HEK293 (cell line): ENCODE results near the gene ALDH16A1.

Experiments
- CTCF ChIA-PET: fragments of 350-600 bp; formaldehyde crosslinking; extraction: SDS; loops from one replicate; lab custom pipeline; 2021; ENCODE audit warnings: antibody characterized with exemption; lab: Yijun Ruan, JAX
- POLR2A ChIA-PET: fragments of 300-600 bp; formaldehyde crosslinking; extraction: SDS; loops from one replicate; lab custom pipeline; 2020; ENCODE audit warnings: antibody characterized with exemption, inconsistent platforms; lab: Yijun Ruan, JAX
- H3K27ac ChIP-seq: fragments of 200-500 bp; sonication (Bioruptor generic); 2 replicates; pipeline ENCODE4 v1.5.1; 2014; ENCODE audit warnings: low read depth, low read length, control low read depth, inconsistent platforms; ENCODE audit errors: extremely low read depth
- H3K36me3 ChIP-seq, 2 experiments: fragments of 200-500 bp in 1 of 2; sonication (Bioruptor generic) in 1 of 2; 1 replicate in 1 of 2; 2 replicates in 1 of 2; pipeline ENCODE4 v1.5.1; 2014 to 2017; ENCODE audit warnings: inconsistent platforms in 2 of 2, low read length in 2 of 2; ENCODE audit not compliant: control insufficient read depth in 2 of 2, insufficient read depth in 1 of 2
- H3K4me1 ChIP-seq: fragments of 200-500 bp; sonication (Bioruptor generic); 2 replicates; pipeline ENCODE4 v1.5.1; 2014; ENCODE audit warnings: mild to moderate bottlenecking, low read length, inconsistent platforms; ENCODE audit not compliant: control insufficient read depth, insufficient read depth
- H3K4me3 ChIP-seq: 2 replicates; pipeline ENCODE4 v1.5.1; 2011; ENCODE audit warnings: low read depth, mild to moderate bottlenecking, control low read depth, low read length, moderate library complexity
- H3K9me3 ChIP-seq: fragments of 200-500 bp; sonication (Bioruptor generic); 2 replicates; pipeline ENCODE4 v1.5.1; 2014; ENCODE audit warnings: low read depth, low read length, inconsistent platforms; ENCODE audit not compliant: control insufficient read depth, insufficient read depth
- BCL6B ChIP-seq: fragments of 450-650 bp; formaldehyde crosslinking; IDR thresholded peaks from 2 replicates; pipeline ENCODE4 v1.5.1; 2017; ENCODE audit warnings: missing biosample characterization, missing genetic modification characterization
- KLF16 ChIP-seq: fragments of 450-650 bp; formaldehyde crosslinking; IDR thresholded peaks from 2 replicates; pipeline ENCODE4 v1.5.1; 2017; ENCODE audit warnings: missing biosample characterization, missing genetic modification characterization
- MEIS1 ChIP-seq: sonication (generic); formaldehyde crosslinking; IDR thresholded peaks from 2 replicates; pipeline ENCODE4 v1.8.1; 2022; ENCODE audit warnings: missing genetic modification reagents, mild to moderate bottlenecking, borderline replicate concordance
- MYNN ChIP-seq: fragments of 450-650 bp; formaldehyde crosslinking; IDR thresholded peaks from 2 replicates; pipeline ENCODE4 v1.5.1; 2016; ENCODE audit warnings: missing biosample characterization, missing genetic modification characterization, borderline replicate concordance
- SCRT1 ChIP-seq: fragments of 450-650 bp; formaldehyde crosslinking; IDR thresholded peaks from 2 replicates; pipeline ENCODE4 v1.5.1; 2016; ENCODE audit warnings: missing biosample characterization, missing genetic modification characterization, borderline replicate concordance
- ZNF148 ChIP-seq: fragments of 450-650 bp; formaldehyde crosslinking; IDR thresholded peaks from 2 replicates; pipeline ENCODE4 v1.5.0; 2017; ENCODE audit warnings: missing biosample characterization, missing genetic modification characterization, borderline replicate concordance
- ZNF24 ChIP-seq: fragments of 450-650 bp; formaldehyde crosslinking; IDR thresholded peaks from 2 replicates; pipeline ENCODE4 v1.5.1; 2016; ENCODE audit warnings: missing biosample characterization, missing genetic modification characterization
- ZNF266 ChIP-seq: fragments of 450-650 bp; formaldehyde crosslinking; IDR thresholded peaks from 2 replicates; pipeline ENCODE4 v1.5.1; 2016; ENCODE audit warnings: missing biosample characterization, missing genetic modification characterization, low read depth
- ZNF274 ChIP-seq, 2 experiments: fragments of 200-500 bp in 1 of 2; fragments of 450-650 bp in 1 of 2; sonication (Bioruptor generic) in 1 of 2; formaldehyde crosslinking in 1 of 2; IDR thresholded peaks; 2 replicates each; pipeline versions ENCODE4 v1.5.1 to v1.6.1; 2014 to 2016; ENCODE audit warnings: borderline replicate concordance in 1 of 2, inconsistent platforms in 1 of 2, low read length in 1 of 2, missing biosample characterization in 1 of 2, missing genetic modification characterization in 1 of 2
- ZNF366 ChIP-seq: fragments of 450-650 bp; formaldehyde crosslinking; conservative IDR thresholded peaks from 2 replicates; pipeline ENCODE4 v1.5.1; 2016; ENCODE audit warnings: missing biosample characterization, missing genetic modification characterization
- ZNF398 ChIP-seq: fragments of 450-650 bp; formaldehyde crosslinking; IDR thresholded peaks from 2 replicates; pipeline ENCODE4 v1.5.1; 2017; ENCODE audit warnings: missing biosample characterization, missing genetic modification characterization
- ZNF426 ChIP-seq: fragments of 450-650 bp; formaldehyde crosslinking; IDR thresholded peaks from 2 replicates; pipeline ENCODE4 v1.5.1; 2017; ENCODE audit warnings: missing biosample characterization, missing genetic modification characterization, mild to moderate bottlenecking, inconsistent platforms, moderate library complexity
- ZNF529 ChIP-seq: fragments of 450-650 bp; formaldehyde crosslinking; IDR thresholded peaks from 2 replicates; pipeline ENCODE4 v1.5.1; 2017; ENCODE audit warnings: missing genetic modification characterization, missing biosample characterization; ENCODE audit not compliant: insufficient replicate concordance
- ZNF548 ChIP-seq: fragments of 450-650 bp; formaldehyde crosslinking; IDR thresholded peaks from 2 replicates; pipeline ENCODE4 v1.5.1; 2016; ENCODE audit warnings: missing biosample characterization, missing genetic modification characterization
- ZNF645 ChIP-seq: fragments of 450-650 bp; formaldehyde crosslinking; IDR thresholded peaks from 2 replicates; pipeline ENCODE4; 2016; ENCODE audit warnings: missing biosample characterization, missing genetic modification characterization
- ZNF677 ChIP-seq: fragments of 450-650 bp; IDR thresholded peaks from 2 replicates; pipeline ENCODE4 v1.5.0; 2018; ENCODE audit warnings: missing biosample characterization, mild to moderate bottlenecking, missing genetic modification characterization, moderate library complexity
- ZNF76 ChIP-seq: fragments of 450-650 bp; formaldehyde crosslinking; IDR thresholded peaks from 2 replicates; pipeline ENCODE4; 2016; ENCODE audit warnings: low read depth, missing biosample characterization, missing genetic modification characterization, borderline replicate concordance
- ZSCAN16 ChIP-seq: fragments of 450-650 bp; formaldehyde crosslinking; IDR thresholded peaks from 2 replicates; pipeline ENCODE4 v1.5.1; 2016; ENCODE audit warnings: missing biosample characterization, missing genetic modification characterization
- ZXDB ChIP-seq: fragments of 450-650 bp; formaldehyde crosslinking; IDR thresholded peaks from 2 replicates; pipeline ENCODE4 v1.5.1; 2016; ENCODE audit warnings: missing biosample characterization, missing genetic modification characterization

Gene ALDH16A1

GRCh38 chr19:49409441-49410029, 43.5 kb upstream of the ALDH16A1 start:
- peaks cover 2% of the 10 kb centered on the region; the same call in 1 of the 2 replicates for H3K4me1 ChIP-seq
- H3K4me3 ChIP-seq = no peak overlapping the region
- POLR2A ChIA-PET = no interaction called here
- H3K9me3 ChIP-seq = no peaks in the 10 kb centered on the region
- H3K27ac ChIP-seq = no peak overlapping the region
- TF ChIP-seq SCRT1 (tag by site-specific recombination) = no peak
- TF ChIP-seq ZNF274 (IDR thresholded peaks at IDR 0.05; ENCODE audit: low read length) = no peak
- no peak for TF ChIP-seq ZNF274 (tag by site-specific recombination; IDR thresholded peaks at IDR 0.05; ENCODE audit: borderline replicate concordance)
- no peak for TF ChIP-seq ZNF76 (tag by site-specific recombination)
- no peak for TF ChIP-seq MYNN
- no peak for TF ChIP-seq ZSCAN16 (tag by site-specific recombination)
- no peak for TF ChIP-seq ZNF398 (tag by site-specific recombination)
- no peak for TF ChIP-seq ZNF426 (tag by site-specific recombination)
- TF ChIP-seq ZNF529 (tag by site-specific recombination) = no peak
- no peak for TF ChIP-seq ZNF677 (tag by site-specific recombination)
- no peak for TF ChIP-seq KLF16
- no peak for TF ChIP-seq ZNF548
- TF ChIP-seq, all 188 proteins: peak for 0
- CTCF ChIA-PET = interaction anchor here (0.7 to 6.9 kb wide), 5 partner anchors 11 to 183 kb away, joined by 3 to 28 read pairs (median 4); partner anchors contain the start of gene PIH1D1
- H3K36me3 ChIP-seq = no peaks in the 10 kb centered on the region

- ChIA-PET CTCF (interaction anchor here (0.8 to 6.9 kb wide), 3 partner anchors 9 to 186 kb away, joined by 4 to 28 read pairs (median 5); no protein-coding TSS in a partner anchor), POLR2A (interaction anchor here (1.2 kb wide), 1 partner anchor 20 kb away, joined by 5 read pairs; no protein-coding TSS in a partner anchor)
- TF ChIP-seq ZNF366 (peak; percentile 97), ZNF645 (tag by site-specific recombination) (no peak), ZNF266 (tag by site-specific recombination) (peak; percentile 31; the same call in 1 of the 2 replicates)
- Histone ChIP-seq H3K36me3 (no peaks in the 10 kb centered on the region), H3K4me3 (no peak overlapping the region), H3K27ac (no peak overlapping the region), H3K4me1 (peaks cover 2% of the 10 kb centered on the region; the same call in 1 of the 2 replicates), H3K9me3 (no peaks in the 10 kb centered on the region)
These were observed 41.2 kb upstream of the ALDH16A1 start for GRCh38 chr19:49411681-49412326.

- Histone ChIP-seq H3K36me3 (no peaks in the 10 kb centered on the region), H3K4me1 (no peaks in the 10 kb centered on the region), H3K27ac (no peak overlapping the region), H3K9me3 (no peaks in the 10 kb centered on the region), H3K4me3 (no peak overlapping the region)
- CTCF ChIA-PET = interaction anchor here (0.7 to 6.9 kb wide), 6 partner anchors 7 to 113 kb away, joined by 3 to 28 read pairs (median 4); partner anchors contain the start of gene FLT3LG
- POLR2A ChIA-PET = no interaction called here
- TF ChIP-seq ZNF148 (tag by site-specific recombination) (no peak), BCL6B (tag by site-specific recombination) (no peak), ZNF24 (tag by site-specific recombination) (no peak), ZXDB (tag by site-specific recombination) (no peak), MEIS1 (CRISPR knock-in tag) (no peak)
These were observed 39.7 kb upstream of the ALDH16A1 start for GRCh38 chr19:49413348-49413747.
